HG03521 (cell line): ENCODE measurements around the gene RRBP1.

Experiments used
- ATAC-seq: cut with Tn5 transposase; IDR thresholded peaks from one replicate; pipeline ENCODE4 v1.9.1; 2021; ENCODE audit warnings: mild to moderate bottlenecking, moderate library complexity; ENCODE audit not compliant: unreplicated experiment

RRBP1 gene

GRCh38 chr20:17650301-17651128, 31.5 kb downstream of the RRBP1 start:
- ATAC-seq = no peak

GRCh38 chr20:17648791-17649730, 33.0 kb downstream of the RRBP1 start:
- no peak for ATAC-seq

GRCh38 chr20:17648315-17648646, 33.8 kb downstream of the RRBP1 start:
- ATAC-seq = no peak

GRCh38 chr20:17647391-17648314, 34.4 kb downstream of the RRBP1 start:
- ATAC-seq = no peak

GRCh38 chr20:17646961-17647301, 35.1 kb downstream of the RRBP1 start:
- no peak for ATAC-seq

GRCh38 chr20:17646209-17646960, 35.7 kb downstream of the RRBP1 start:
- ATAC-seq = no peak

- ATAC-seq = no peak
These were observed 36.4 kb downstream of the RRBP1 start for GRCh38 chr20:17645546-17646208.

GRCh38 chr20:17645010-17645409, 37.0 kb downstream of the RRBP1 start:
- ATAC-seq = no peak

GRCh38 chr20:17644451-17644850, 37.6 kb downstream of the RRBP1 start:
- ATAC-seq = no peak

- ATAC-seq = no peak
These were observed 38.4 kb downstream of the RRBP1 start for GRCh38 chr20:17643531-17644188.

GRCh38 chr20:17642404-17643269, 39.4 kb downstream of the RRBP1 start:
- no peak for ATAC-seq

- ATAC-seq = no peak
These were observed 40.0 kb downstream of the RRBP1 start for GRCh38 chr20:17641993-17642392.

- ATAC-seq = no peak
These were observed 40.5 kb downstream of the RRBP1 start for GRCh38 chr20:17641520-17641964.

- no peak for ATAC-seq
These were observed 41.1 kb downstream of the RRBP1 start for GRCh38 chr20:17640875-17641378.

- ATAC-seq = no peak
These were observed 41.7 kb downstream of the RRBP1 start for GRCh38 chr20:17640146-17640874.

GRCh38 chr20:17638835-17639407, 43.1 kb downstream of the RRBP1 start:
- no peak for ATAC-seq
